Hypothalamus (tissue), 51 donors: Measurements from ENCODE around the gene SEC14L1.
A peak's percentile ranks its signal among the peaks of the same experiment; 100 is the strongest.

Experiments
- DNase-seq, 51 donors: peaks; one replicate each; lab custom pipeline; 2025; lab: John Stamatoyannopoulos, UW

Gene SEC14L1

DNA sequence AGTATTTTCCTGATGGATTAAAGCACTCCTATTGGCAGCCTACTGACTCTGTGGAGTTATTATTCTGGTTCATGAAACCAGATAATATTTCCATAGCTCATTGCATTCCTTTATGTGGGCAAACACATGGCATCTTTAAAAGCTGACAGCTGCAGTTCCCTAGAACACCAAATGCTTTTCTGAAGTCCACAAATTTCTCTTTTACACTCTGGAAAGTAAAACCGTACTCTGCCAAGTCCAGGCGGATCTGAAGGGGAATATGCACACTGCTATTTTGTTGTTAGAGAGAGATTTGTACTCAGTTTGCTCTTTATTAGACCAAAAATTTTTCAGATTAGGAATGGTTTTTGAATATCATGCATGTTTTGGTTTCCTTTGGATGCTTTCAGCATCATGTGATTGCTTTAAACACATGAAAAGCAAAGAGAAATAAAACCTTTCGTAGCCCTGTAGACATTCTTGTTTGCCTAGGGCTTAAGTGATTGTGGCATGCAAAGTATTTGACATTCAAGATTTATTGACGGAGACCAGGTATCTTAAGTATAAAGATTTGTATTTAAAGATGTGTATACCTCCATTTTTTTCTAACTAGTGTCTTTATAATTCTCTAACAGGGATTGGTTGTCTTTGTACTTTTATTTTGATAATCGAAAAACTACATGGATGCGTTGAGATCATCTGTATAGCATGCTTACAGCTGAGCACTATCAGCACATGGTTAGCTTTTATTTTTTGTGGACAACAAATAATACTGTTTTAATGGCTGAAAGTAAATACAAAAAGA lies 19.5 kb downstream of the SEC14L1 start:
- peak in 1 of 51 donors; percentile 17 for DNase-seq

DNA sequence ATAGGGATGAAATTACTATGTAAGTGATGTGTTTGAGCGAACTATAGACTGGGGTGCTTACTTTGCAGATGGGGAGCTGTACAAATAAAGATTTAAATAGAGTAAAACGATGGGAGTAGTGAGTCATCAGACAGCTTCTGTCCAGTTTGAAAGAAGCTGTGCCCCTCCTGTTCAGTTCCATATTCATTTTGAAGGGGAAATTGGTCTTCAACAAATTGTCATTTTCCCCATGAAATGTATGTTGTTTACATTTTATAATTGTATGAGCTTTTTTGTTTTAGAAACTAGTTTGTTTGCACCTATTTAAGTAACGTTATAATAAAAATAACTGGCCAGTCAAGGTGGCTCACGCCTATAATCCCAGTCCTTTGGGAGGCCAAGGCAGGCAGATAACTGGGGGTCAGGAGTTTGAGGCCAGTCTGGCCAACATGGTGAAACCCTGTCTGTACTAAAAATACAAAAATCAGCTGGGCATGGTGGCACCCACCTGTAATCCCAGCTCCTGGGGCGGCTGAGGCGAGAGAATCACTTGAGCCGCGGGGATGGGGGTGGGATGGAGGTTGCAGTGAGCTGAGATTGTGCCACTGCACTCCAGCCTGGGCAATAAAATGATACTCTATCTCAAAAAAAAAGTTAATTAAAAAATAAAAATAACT lies 20.2 kb downstream of the SEC14L1 start:
- DNase-seq = no peak

DNA sequence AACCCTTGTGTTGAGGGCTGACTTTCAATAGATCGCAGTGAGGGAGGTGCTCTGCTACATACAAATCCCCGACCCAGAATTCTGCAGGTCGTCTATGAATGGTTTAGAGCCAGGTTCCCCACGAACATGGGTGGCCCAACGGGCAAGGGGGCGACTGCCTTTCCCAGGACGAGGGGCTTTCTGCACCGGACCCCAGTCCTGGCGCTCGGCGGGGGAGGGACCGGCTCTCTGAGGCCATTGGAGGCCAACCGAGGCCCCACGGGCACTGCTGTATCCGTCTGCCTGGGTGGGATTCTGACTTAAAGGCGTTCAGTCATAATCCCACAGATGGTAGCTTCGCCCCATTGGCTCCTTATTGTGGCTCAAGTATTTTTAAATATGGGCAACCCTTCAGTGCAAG lies 21.2 kb downstream of the SEC14L1 start:
- no peak for DNase-seq

DNA sequence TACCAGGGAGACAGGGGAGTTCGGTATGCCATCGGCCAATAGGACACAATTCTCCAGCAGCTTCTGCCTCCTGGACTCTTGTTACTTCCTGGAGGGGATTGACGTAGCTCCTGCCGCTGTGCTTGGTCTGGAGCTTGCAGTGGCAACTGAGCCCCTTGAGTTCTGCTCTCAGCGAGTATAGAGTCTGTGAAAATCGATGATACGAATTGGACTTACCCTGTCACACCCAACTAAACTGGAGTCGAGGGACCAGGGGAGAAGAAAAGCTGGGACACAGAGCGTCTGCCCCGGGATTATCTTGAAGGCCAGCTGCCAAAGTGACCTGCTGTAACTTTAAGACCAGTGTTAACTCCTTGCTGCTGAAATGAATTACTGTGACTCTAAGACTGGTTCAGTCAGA lies 22.2 kb downstream of the SEC14L1 start:
- DNase-seq = no peak

DNA sequence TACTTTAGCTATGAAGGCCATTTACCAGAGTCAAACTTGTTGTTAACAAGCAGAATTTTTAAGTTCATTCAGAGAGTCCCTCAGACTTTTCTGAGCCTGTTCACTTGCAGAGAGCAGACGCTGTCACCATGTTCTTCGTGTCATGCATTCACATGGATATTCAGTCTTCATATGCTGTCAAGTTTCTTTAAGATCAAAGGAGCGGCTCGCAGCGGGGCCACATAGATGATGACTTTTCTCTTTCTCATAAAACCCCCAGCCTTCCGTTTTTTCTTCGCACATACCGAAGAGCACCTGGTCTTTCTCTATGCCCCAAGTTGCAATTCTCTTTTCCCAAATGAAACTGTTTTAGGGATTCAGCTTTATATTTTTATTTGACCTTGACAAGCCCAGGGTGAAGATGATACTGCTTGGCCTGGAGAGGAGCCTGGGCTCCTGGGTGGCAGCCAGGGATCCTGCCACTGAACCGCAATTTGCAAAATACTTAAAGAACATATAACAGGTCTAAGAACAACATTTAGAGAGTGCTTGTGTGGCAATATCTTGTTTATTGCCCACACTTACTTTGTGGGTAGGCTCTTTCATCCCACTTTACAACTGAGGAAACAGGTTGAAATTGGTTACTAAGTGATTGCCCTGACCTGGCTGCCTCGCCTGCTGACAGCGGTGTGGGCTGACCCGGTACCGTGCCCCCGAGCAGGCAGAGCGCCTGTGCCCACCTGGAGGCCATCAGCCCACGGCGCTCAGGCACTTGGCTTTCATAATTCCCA lies 22.9 kb downstream of the SEC14L1 start:
- peak in 1 of 51 donors; percentile 24 for DNase-seq

DNA sequence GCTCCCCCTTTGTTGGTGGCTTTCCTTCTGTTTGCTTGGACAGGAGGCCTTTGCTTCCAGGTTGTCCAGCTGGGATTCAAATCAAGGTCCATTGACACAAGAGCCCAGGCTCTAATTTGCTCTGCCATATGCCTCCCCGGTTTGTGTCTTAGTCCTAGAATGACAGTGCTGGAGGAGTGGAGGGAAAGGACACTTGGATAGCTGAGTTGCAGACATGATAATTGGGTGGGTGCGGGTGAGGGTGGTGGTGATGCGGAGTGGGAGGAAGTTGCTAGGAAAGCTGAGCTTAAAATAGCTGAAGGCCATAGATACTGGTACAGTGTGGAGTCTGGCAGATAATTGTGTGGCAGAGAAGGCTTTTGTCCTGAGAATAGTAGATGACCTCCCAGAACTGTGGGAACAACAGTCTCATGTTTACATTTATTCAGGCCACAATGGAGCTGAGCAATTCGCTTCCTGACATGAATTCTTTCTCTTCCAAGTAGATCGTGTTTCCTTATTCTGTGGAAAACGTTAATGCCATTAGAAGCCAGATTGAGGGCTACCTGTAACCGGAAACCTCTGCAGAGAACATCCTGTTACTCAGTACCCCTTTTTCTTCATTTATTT lies 23.8 kb downstream of the SEC14L1 start:
- DNase-seq = peak in 9 of 51 donors; percentile 18 to 63 (median 41)

DNA sequence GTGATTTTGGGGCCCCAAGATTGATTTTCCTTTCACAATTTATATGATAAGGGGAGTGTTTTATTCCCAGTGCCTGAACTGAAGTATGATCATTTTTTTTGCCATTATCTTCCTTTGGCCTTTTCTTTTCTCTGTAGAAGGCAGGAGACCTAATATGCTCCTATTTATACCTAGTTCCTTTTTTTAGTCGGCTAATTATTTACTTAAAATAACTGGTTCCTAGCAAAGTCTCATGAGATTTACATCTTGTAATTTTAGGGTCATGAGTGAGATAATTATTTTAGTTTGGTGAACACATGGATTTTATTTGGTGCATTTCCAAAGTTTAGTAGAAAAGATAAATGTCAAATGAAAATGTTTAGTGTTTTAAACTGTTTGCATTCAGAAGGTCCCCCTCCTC lies 24.8 kb downstream of the SEC14L1 start:
- no peak for DNase-seq

DNA sequence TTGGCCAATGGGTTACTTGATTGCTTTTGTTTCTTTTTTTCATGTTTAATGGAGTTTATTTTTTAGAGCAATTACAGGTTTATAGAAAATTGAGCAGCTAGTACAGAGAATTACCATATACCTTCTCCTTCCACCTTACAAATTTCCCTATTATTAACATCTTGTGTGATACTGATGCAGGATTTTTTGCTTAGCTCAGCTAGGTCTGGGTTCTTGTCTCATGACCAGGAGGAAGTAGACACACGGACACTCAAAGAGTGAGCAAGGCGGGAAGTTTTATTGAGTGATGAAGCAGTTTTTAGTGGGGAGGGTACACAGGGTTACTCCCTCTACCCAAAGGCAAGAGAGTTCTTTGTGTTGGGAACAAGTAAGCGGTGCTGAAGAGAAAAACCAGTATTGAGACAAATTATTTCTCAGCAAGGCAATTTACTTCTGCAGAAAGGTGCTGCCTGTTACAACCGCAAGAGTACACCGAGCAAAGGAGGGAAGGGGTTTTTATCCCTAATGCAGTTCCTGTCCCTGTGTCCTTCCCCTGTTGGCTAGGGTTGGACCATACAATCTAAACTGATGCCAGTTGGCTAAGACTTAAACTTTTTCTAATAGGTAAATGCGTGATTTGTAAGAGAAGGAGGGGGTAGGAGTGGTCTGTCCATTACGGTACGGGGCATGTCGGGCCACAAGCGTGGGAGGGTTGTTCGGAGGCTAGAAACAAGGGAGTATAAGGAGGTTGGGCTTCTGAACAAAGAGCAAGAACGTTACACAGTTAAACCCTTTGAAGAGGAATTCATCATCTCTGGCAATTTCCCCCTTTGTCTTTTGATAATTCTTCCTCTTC lies 26.9 kb downstream of the SEC14L1 start:
- DNase-seq = no peak

DNA sequence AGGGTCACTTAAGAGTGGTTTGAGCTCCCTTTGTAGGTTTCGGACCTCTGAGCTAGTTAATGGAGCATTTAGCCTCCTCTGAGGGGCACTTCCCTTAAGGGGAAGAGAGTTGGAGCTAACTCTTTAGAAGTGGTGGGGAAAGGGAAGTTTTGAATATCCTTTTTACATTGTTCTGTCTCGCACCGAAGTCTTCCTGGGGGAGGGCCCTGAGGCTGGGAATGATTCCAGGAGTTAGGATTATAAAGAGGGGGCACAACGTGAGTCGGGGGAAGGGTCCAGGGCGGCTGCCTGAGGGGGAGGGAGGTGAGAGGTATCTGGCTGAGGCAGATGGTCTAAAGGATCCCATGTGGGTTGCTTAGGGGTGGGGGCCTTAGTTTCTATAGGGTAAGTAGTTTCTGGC lies 32.3 kb downstream of the SEC14L1 start:
- no peak for DNase-seq

DNA sequence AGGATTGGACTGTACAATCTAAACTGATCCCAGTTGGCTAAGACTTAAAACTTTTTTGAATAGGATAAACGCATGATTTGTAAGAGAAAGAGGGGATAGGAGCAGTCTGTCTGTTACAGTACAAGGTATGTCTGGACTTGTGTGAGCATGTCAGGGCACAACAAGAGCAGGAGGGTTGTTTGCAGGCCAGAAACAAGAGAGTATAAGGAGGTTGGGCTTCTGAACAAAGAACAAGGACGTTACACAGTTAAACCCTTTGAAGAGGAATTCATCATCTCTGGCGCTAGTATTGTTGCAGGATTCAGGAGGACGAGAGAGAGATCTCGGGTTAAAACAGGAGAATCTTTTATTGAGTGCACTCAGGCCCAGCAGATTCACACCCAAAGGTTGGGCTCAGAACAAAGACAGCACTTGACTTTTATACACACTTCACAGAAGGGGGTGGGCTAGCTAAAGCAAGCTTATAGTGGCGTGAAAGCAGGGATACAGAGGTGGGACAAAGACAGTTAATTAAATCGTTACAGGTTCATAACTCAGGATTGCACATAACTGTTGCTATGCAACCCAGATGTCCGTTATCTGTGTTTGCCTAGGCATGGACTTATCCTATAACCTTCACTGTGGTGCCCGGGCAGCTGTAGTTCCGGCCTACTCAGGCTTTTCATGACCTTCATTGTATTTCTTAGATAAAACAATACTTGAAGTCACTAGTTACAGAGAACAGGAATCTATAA lies 34.3 kb downstream of the SEC14L1 start:
- no peak for DNase-seq

DNA sequence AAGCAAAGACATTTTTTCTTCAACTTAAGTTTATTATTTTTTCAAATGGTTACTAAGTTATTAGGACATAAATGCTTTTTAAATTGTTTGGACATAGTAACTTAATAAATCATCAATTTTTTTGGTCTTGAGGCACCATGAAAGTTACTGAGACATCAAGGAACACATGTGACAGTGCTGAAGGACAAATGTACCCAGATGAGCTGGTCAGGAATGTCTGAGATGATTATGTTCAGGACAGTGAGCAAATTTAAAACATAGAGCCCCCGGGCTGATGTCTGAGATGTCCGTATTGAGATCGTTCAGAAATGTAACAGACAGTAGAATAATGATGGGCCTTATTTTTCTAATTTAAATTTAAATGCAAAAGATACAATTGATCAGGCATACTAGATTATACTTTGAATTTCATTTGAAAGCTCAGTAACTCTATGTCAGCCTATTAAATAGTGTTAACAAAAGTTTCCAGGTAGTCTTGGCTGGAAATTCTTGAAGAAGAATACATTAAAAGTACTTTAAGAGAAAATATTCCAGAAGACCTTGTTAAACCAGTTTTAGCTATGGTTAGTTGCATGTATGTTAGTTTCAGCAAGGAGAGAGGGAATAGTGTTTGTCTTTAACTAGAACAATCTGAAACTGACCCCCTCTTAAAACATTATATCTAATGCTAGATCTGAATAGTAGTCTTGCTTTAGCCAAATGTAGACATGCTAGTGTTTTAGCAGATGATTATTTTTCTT lies 36.4 kb downstream of the SEC14L1 start:
- DNase-seq = no peak

DNA sequence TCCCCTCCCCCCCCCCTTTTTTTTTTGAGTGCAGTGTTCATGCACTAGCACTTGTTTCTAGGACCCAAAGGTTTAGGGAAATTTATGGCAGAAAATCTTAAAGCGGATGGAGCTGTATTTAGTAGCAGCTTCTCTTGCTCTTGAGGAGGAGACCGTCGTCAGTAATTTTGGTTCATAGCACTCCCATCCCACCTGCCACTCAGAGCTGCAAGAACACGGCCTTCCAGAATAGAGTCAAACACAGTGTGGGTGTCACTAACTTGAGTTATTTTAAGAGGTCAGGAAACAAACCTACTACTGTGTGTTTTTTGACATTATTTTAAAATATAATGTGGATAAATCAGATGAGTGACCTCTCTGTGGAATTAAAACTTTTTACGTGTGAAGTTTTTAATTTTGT lies 37.3 kb downstream of the SEC14L1 start:
- DNase-seq = peak in 1 of 51 donors; percentile 57

DNA sequence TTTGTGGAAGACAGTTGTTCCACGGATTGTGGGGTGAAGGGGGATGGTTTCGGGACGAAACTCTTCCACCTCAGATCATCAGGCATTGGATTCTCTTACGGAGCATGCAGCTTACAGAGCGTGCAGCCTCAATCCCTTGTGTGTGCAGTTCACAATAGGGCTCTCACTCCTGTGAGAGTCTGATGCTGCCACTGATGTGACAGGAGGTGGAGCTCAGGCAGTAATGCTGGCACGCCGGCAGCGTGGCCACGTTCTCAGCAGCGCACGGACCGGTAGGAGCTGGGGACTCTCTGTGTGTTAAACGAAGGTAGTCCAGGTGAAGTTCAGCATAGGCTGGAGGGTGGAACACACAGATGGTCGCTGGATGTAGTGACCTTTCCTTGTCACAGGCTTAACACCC lies 37.8 kb downstream of the SEC14L1 start:
- DNase-seq = peak in 9 of 51 donors; percentile 12 to 54 (median 35)

DNA sequence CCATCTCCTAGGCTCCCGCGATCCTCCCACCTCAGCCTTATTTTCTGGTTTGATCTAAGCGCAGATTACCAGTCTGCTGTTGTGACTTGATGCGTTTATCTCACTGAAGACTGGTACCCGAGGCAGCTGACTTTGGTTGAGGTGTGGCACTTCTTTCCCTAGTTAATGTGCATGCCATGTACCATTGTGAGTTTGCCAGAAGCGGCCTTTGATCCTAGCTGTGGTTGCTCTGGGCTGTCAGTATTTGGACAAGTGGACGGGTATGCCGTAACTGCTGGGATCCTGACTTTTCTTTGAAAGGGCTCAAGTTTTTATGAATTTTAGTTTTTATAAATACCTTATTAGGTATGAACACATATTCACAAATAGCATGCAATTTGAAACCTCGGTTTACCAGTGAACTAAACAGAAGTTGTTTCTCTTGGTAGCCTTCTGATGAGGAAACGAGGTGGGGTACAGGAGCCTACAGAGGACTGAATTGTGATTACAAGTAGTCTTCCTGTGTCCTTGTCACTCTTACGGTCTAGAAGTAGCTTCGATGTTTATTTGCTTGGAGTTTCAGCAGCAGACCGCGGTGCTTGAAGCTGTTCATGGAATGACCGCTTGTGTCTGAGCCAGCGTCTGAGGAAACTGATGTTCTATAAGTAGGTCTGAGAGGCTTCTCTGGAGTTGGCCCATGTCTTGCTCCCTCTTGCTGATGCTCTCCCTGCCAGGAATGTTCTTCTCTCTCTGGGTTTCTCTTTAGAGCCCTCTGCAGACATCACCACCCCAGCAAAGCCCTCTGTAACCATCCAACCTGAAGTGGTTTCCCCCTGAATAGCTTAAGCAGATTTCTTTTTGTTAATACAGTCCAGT lies 40.0 kb downstream of the SEC14L1 start:
- no peak for DNase-seq

DNA sequence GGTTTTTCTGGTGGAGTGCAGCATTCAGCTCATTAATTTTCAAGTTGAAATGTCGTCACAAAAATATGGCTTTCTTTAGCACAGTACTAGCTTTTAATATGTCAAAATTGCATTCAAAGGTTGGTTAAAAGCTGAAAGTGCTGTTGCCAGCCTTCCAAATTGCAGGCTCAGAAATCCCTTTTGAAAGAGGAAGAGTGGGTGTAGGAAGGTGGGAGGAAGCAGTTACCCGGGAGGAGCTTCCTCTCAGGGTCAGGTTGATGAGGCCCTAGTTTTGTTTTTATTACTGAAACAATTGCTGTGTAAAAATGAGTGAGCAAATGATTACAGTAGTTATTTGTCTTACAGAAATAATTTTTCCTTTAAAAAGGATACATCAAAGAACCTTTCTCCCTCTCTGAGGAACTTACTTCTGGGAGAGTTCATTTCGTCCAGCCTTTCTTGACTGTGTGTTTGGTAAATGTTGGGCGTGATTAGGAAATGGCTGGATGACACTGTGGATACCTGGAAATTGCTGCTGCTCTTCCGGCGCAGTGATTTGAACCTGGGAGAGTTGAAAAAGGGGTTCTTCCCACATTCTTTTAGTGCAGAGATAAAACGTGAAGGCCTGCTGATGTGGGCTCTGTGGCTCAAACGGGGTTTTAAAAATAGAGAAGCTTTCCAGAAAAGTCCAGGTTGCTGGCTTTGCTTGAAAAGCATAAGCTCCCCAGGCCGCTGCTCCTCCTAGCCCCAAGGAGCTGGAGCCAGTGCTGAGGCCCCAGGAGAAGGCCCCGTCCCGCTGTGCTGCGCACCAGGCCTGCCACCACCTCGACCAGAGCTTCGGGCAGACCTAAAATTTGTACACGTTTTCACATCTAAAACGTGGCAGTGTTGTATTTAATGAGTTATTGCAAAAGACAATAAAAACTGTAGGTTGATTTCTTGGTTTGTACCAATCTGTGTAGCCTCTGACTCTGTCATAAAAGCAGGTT lies 41.7 kb downstream of the SEC14L1 start:
- peak in 1 of 51 donors; percentile 56 for DNase-seq

DNA sequence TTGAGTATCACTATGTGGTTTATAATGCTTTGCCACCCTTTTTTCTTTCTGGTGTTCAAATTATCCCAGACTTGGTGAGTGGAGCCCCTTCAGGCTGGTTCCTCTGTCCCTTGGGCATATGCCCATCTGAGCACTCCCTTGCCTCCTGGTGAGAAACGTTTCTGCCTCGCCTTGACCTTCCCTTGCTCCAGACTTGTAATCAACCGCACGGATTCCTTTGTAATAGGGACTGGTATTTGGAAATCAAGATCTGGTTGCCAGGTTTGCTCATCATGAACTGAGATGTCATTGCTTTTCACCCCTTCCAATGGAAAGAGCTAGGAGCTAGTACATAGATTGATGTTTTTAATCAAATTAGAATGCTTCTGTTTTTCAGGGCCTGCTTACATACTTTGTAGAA lies 43.7 kb downstream of the SEC14L1 start:
- DNase-seq = no peak

DNA sequence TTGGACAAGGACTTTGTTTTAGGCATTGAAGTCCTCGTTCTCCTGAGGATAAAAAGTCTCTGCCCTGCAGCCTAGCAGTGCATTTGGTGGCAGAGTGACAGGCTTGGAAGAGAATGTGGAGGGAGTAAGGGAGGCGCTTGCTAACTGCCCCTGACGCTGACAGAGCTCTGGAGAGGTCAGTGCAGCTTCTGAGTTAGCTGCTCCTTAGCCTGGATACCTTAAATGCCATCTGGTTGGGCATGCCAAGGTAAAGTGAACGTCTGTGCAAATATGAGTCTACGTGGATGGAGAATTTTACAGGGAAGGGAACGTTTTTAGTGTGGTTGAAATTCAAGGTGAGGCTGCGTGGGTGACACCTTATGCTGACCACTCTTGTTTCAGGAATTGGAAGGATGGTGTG lies 44.4 kb downstream of the SEC14L1 start:
- no peak for DNase-seq
